PC-3 (cell line): Measurements from ENCODE around the gene NACC1. TPM values are rescaled to one million over a fixed set of nuclear protein-coding genes. Genes with fewer than 3 reads are reported as not detected.
A peak's percentile ranks its signal among the peaks of the same experiment; 100 is the strongest.

Experiments
- ATAC-seq: fragments of 200-7000 bp; cut with Tn5 transposase; 2 replicates; pipeline ENCODE4 v1.9.1; 2020; ENCODE audit warnings: mild to moderate bottlenecking, moderate library complexity
- BruUV-seq: library from RNA; stranded (reverse); fragments of 400-500 nt; replicated peaks from 2 replicates; lab custom pipeline; 2021; lab: Mats Ljungman, UMichigan
- CTCF ChIA-PET: fragments of 300-600 bp; sonication (Branson Sonifier 250); formaldehyde crosslinking; loops from one replicate; lab custom pipeline; 2022; ENCODE audit warnings: antibody characterized with exemption; lab: Charles Lee
- POLR2A ChIA-PET: fragments of 300-600 bp; sonication (Branson Sonifier 250); formaldehyde crosslinking; loops from one replicate; lab custom pipeline; 2022; ENCODE audit warnings: antibody characterized with exemption; ENCODE audit not compliant: unreplicated experiment; lab: Charles Lee
- DNase-seq: peaks from one replicate; pipeline ENCODE4 v3.0.0-alpha.2; 2015
- H2AFZ ChIP-seq: fragments of 300-600 bp; sonication (generic); 2 replicates; pipeline ENCODE4 v1.6.0; 2016; ENCODE audit warnings: antibody characterized with exemption, low read length
- H3F3A ChIP-seq: fragments of 300-600 bp; sonication (generic); one replicate; pipeline ENCODE4 v1.6.0; 2017; ENCODE audit warnings: antibody characterized with exemption, low read length, control low read depth, mild to moderate bottlenecking; ENCODE audit not compliant: unreplicated experiment
- H3K27ac ChIP-seq: fragments of 300-600 bp; sonication (generic); 2 replicates; pipeline ENCODE4 v1.5.1; 2016; ENCODE audit warnings: mild to moderate bottlenecking, low read length
- H3K27me3 ChIP-seq: fragments of 300-600 bp; sonication (generic); 2 replicates; pipeline ENCODE4 v1.6.1; 2016; ENCODE audit warnings: low read length, mixed read lengths
- H3K36me3 ChIP-seq: fragments of 300-600 bp; sonication (generic); 2 replicates; pipeline ENCODE4 v1.6.1; 2016; ENCODE audit warnings: low read depth, mixed run types, low read length, mixed read lengths
- H3K4me1 ChIP-seq: fragments of 300-600 bp; sonication (generic); 2 replicates; pipeline ENCODE4 v1.5.1; 2016; ENCODE audit warnings: low read length; ENCODE audit not compliant: insufficient read depth
- H3K4me2 ChIP-seq: fragments of 300-600 bp; sonication (generic); 2 replicates; pipeline ENCODE4 v1.6.0; 2016; ENCODE audit warnings: low read length
- H3K4me3 ChIP-seq: fragments of 300-600 bp; sonication (generic); 2 replicates; pipeline ENCODE4 v1.5.1; 2016; ENCODE audit warnings: mild to moderate bottlenecking, low read length, mixed read lengths
- H3K79me2 ChIP-seq: fragments of 300-600 bp; sonication (generic); 2 replicates; pipeline ENCODE4 v1.6.1; 2017; ENCODE audit warnings: low read length, mixed read lengths
- H3K9ac ChIP-seq: fragments of 300-600 bp; sonication (generic); 2 replicates; pipeline ENCODE4 v1.6.0; 2016; ENCODE audit warnings: mild to moderate bottlenecking, low read length
- H3K9me2 ChIP-seq: fragments of 300-600 bp; sonication (generic); replicated peaks from 2 replicates; pipeline ENCODE4 v1.6.1; 2016; ENCODE audit warnings: mixed run types, low read length, mixed read lengths
- H3K9me3 ChIP-seq: fragments of 300-600 bp; sonication (generic); 2 replicates; pipeline ENCODE4 v1.6.1; 2016; ENCODE audit warnings: low read length, mixed read lengths
- H4K20me1 ChIP-seq: fragments of 300-600 bp; sonication (generic); 2 replicates; pipeline ENCODE4 v1.6.1; 2016; ENCODE audit warnings: low read length, mixed read lengths
- CTCF ChIP-seq: fragments of 300-600 bp; sonication (generic); conservative IDR thresholded peaks from 2 replicates; pipeline ENCODE4 v1.5.1; 2017; ENCODE audit warnings: antibody characterized with exemption, low read depth, mild to moderate bottlenecking, low read length
- EZH2 ChIP-seq: fragments of 300-600 bp; sonication (generic); IDR thresholded peaks from one replicate; pipeline ENCODE4 v1.6.1; 2017; ENCODE audit warnings: antibody characterized with exemption, mild to moderate bottlenecking, low read length; ENCODE audit not compliant: unreplicated experiment
- EZH2phosphoT487 ChIP-seq: fragments of 300-600 bp; sonication (generic); IDR thresholded peaks from 2 replicates; pipeline ENCODE4 v1.6.1; 2018; ENCODE audit warnings: mild to moderate bottlenecking, antibody characterized with exemption, low read length, borderline replicate concordance
- intact Hi-C: fragments of 100-400 bp; cut with micrococcal nuclease; formaldehyde crosslinking; loops from 2 replicates; pipeline ENCODE4 v1.9.0; 2023
- total RNA-seq: library from RNA; depleted of rRNA; stranded (reverse); fragments of >200 nt; gene quantifications from 2 replicates; pipeline ENCODE4 v1.2.3, GENCODE V29; 2014

Gene NACC1
- total RNA-seq, 1 experiment from 2014 or later, result 266 TPM

- no peaks in the 10 kb centered on the region for H3K36me3 ChIP-seq
- no peak overlapping the region for H2AFZ ChIP-seq
- H3K27me3 ChIP-seq, result no peaks in the 10 kb centered on the region
- no peaks in the 10 kb centered on the region for H3F3A ChIP-seq
- H3K4me2 ChIP-seq, result no peak overlapping the region
- H3K79me2 ChIP-seq, result no peaks in the 10 kb centered on the region
- ChIA-PET POLR2A (interaction anchor here (0.5 kb wide), 1 partner anchor 210 kb away, joined by 3 read pairs; no protein-coding TSS in a partner anchor), CTCF (interaction anchor here (1.2 kb wide), 1 partner anchor 16 kb away, joined by 68 read pairs; no protein-coding TSS in a partner anchor)
- no peak for ATAC-seq
- no peak for DNase-seq
- no peaks in the 10 kb centered on the region for H4K20me1 ChIP-seq
- no peak overlapping the region for H3K4me3 ChIP-seq
- H3K9me2 ChIP-seq, result no peaks in the 10 kb centered on the region
- H3K27ac ChIP-seq, result no peak overlapping the region
- H3K9me3 ChIP-seq, result no peaks in the 10 kb centered on the region
- H3K9ac ChIP-seq, result no peak overlapping the region
- TF ChIP-seq EZH2 (no peak), EZH2phosphoT487 (no peak), CTCF (no peak)
- no TSS peak for BruUV-seq
- peaks cover 9% of the 10 kb centered on the region; the same call in 1 of the 2 replicates for H3K4me1 ChIP-seq
- intact Hi-C loops, result loop anchor here (2.0 kb wide), 1 partner anchor 16 kb away; no protein-coding TSS in a partner anchor
Observed at GRCh38 chr19:13092606-13093235, 25.3 kb upstream of the NACC1 start.

GRCh38 chr19:13093407-13094105, 24.5 kb upstream of the NACC1 start:
- Histone ChIP-seq H2AFZ (no peak overlapping the region), H3K79me2 (no peaks in the 10 kb centered on the region), H3K9me2 (no peaks in the 10 kb centered on the region), H3K4me3 (no peak overlapping the region), H3K27ac (no peak overlapping the region), H3K36me3 (no peaks in the 10 kb centered on the region), H3K9ac (no peak overlapping the region), H3K4me2 (0 out of 2 replicates have a peak overlapping the region, but pooled peaks have one; percentile 0), H3K9me3 (no peaks in the 10 kb centered on the region), H3K4me1 (peaks cover 11% of the 10 kb centered on the region; the same call in 1 of the 2 replicates), H3K27me3 (no peaks in the 10 kb centered on the region), H3F3A (no peaks in the 10 kb centered on the region), H4K20me1 (no peaks in the 10 kb centered on the region)
- POLR2A ChIA-PET, result interaction anchor here (0.5 to 1.0 kb wide), 3 partner anchors 12 to 211 kb away, joined by 3 read pairs; no protein-coding TSS in a partner anchor
- peak; percentile 100 for TF ChIP-seq CTCF
- TF ChIP-seq EZH2phosphoT487, result no peak
- DNase-seq (peak; percentile 95), ATAC-seq (peak; percentile 74)
- intact Hi-C loops, result loop anchor here (1.0 to 2.0 kb wide), 3 partner anchors 15 to 115 kb away; no protein-coding TSS in a partner anchor
- no TSS peak for BruUV-seq
- CTCF ChIA-PET, result interaction anchor here (0.8 to 2.5 kb wide), 5 partner anchors 11 to 128 kb away, joined by 3 to 53 read pairs (median 7); no protein-coding TSS in a partner anchor
